HEK293T (cell line): ENCODE results near the gene ELL.

Experiments
- ARNT ChIP-seq: fragments of 450-650 bp; IDR thresholded peaks from 2 replicates; pipeline ENCODE4 v1.6.1; 2017; ENCODE audit warnings: mild to moderate bottlenecking
- BHLHE40 ChIP-seq: fragments of 450-650 bp; IDR thresholded peaks from 2 replicates; pipeline ENCODE4 v1.6.1; 2016; ENCODE audit warnings: mild to moderate bottlenecking, moderate library complexity, borderline replicate concordance
- ELF4 ChIP-seq: fragments of 450-650 bp; IDR thresholded peaks from 2 replicates; pipeline ENCODE4 v1.6.1; 2017; ENCODE audit warnings: antibody characterized with exemption
- FOXK2 ChIP-seq: fragments of 450-650 bp; IDR thresholded peaks from 2 replicates; pipeline ENCODE4 v1.6.1; 2016; ENCODE audit warnings: mild to moderate bottlenecking
- FOXM1 ChIP-seq: fragments of 450-650 bp; IDR thresholded peaks from 2 replicates; pipeline ENCODE4 v1.6.1; 2017; ENCODE audit warnings: mild to moderate bottlenecking, borderline replicate concordance
- LEF1 ChIP-seq: fragments of 450-650 bp; IDR thresholded peaks from 2 replicates; pipeline ENCODE4 v1.6.1; 2017; ENCODE audit warnings: mild to moderate bottlenecking, borderline replicate concordance
- SP1 ChIP-seq: fragments of 450-650 bp; IDR thresholded peaks from 2 replicates; pipeline ENCODE4 v1.6.1; 2017

- TF ChIP-seq SP1 (no peak), FOXM1 (no peak), LEF1 (no peak), BHLHE40 (no peak), ARNT (no peak), ELF4 (no peak), FOXK2 (no peak)
These were observed 78.9 kb downstream of the ELL start for GRCh38 chr19:18442941-18443340.
